Keratinocyte (primary cell): ENCODE measurements around the gene LRIT2. TPM values are rescaled to one million over a fixed set of nuclear protein-coding genes. Genes with fewer than 3 reads are reported as not detected.

Experiments
- DNase-seq: peaks from one replicate; pipeline ENCODE4 v3.0.0-alpha.2; 2011; ENCODE audit warnings: low read depth, missing footprints, low spot score
- FAIRE-seq: peaks from 2 replicates; lab custom pipeline; 2011; peaks lifted over from hg19 to GRCh38; lab: Jason Lieb, UNC
- H2AFZ ChIP-seq: 2 replicates; pipeline ENCODE4 v1.6.0; 2012; ENCODE audit warnings: low read length, control low read depth, inconsistent platforms; ENCODE audit not compliant: control insufficient read depth
- H3K27ac ChIP-seq: 2 replicates; pipeline ENCODE4 v1.5.1; 2011; ENCODE audit warnings: low read length; ENCODE audit not compliant: control insufficient read depth, insufficient read depth
- H3K27me3 ChIP-seq: 3 replicates; pipeline ENCODE4 v1.6.0; 2011; ENCODE audit warnings: low read length; ENCODE audit not compliant: control insufficient read depth, insufficient read depth; ENCODE audit errors: extremely low read depth
- H3K36me3 ChIP-seq, 2 experiments: 2 replicates in 1 of 2; 3 replicates in 1 of 2; pipeline ENCODE4 v1.5.1; 2011; ENCODE audit warnings: low read length in 2 of 2, mild to moderate bottlenecking in 1 of 2; ENCODE audit not compliant: control insufficient read depth in 2 of 2, insufficient read depth in 2 of 2; ENCODE audit errors: extremely low read depth in 1 of 2
- H3K4me1 ChIP-seq: 3 replicates; pipeline ENCODE4 v1.5.1; 2011; ENCODE audit warnings: low read length; ENCODE audit not compliant: control insufficient read depth, insufficient read depth; ENCODE audit errors: extremely low read depth
- H3K4me2 ChIP-seq: 3 replicates; pipeline ENCODE4 v1.6.0; 2011; ENCODE audit warnings: low read depth, low read length; ENCODE audit not compliant: control insufficient read depth, insufficient read depth; ENCODE audit errors: extremely low read depth
- H3K4me3 ChIP-seq, 3 experiments: fragments of 200-600 bp in 1 of 3; sonication (generic) in 1 of 3; 2 replicates in 2 of 3; 3 replicates in 1 of 3; pipeline ENCODE4 v1.5.1; 2011 to 2016; ENCODE audit warnings: low read length in 3 of 3, mild to moderate bottlenecking in 3 of 3, control low read depth in 2 of 3, inconsistent platforms in 1 of 3, low read depth in 1 of 3, mixed read lengths in 1 of 3, mixed run types in 1 of 3, moderate library complexity in 1 of 3; ENCODE audit not compliant: control insufficient read depth in 2 of 3, insufficient read depth in 2 of 3; ENCODE audit errors: extremely low read depth in 1 of 3
- H3K79me2 ChIP-seq: 2 replicates; pipeline ENCODE4 v1.6.0; 2012; ENCODE audit warnings: low read length; ENCODE audit not compliant: control insufficient read depth, insufficient read depth
- H3K9ac ChIP-seq: 3 replicates; pipeline ENCODE4 v1.6.0; 2011; ENCODE audit warnings: low read length; ENCODE audit not compliant: control insufficient read depth, insufficient read depth; ENCODE audit errors: extremely low read depth
- H3K9me1 ChIP-seq: 3 replicates; pipeline ENCODE4 v1.6.0; 2011; ENCODE audit warnings: low read length; ENCODE audit not compliant: control insufficient read depth, insufficient read depth; ENCODE audit errors: extremely low read depth
- H3K9me3 ChIP-seq: 2 replicates; pipeline ENCODE4 v1.5.1; 2012; ENCODE audit warnings: low read depth, low read length; ENCODE audit not compliant: control insufficient read depth
- H4K20me1 ChIP-seq: 3 replicates; pipeline ENCODE4 v1.6.0; 2011; ENCODE audit warnings: low read length; ENCODE audit not compliant: control insufficient read depth, insufficient read depth; ENCODE audit errors: extremely low read depth
- EZH2 ChIP-seq: IDR thresholded peaks from one replicate; pipeline ENCODE4 v1.6.1; 2012; ENCODE audit warnings: inconsistent platforms, mild to moderate bottlenecking, low read length, moderate library complexity
- dilution Hi-C: fragments of 300-500 bp; cut with MboI; formaldehyde crosslinking; loops from one replicate; pipeline ENCODE4 v1.7.0; 2020; ENCODE audit warnings: low sequenced_read_pairs; ENCODE audit not compliant: extremely low pct_ligation_motif_present
- polyA plus RNA-seq, 5 experiments: library from polyadenylated mRNA; depleted of rRNA in 3 of 5; stranded (reverse) in 3 of 5; stranded (forward) in 1 of 5; unstranded in 1 of 5; fragments of >200 nt; gene quantifications; 1 replicate in 1 of 5; 2 replicates in 3 of 5; 3 replicates in 1 of 5; pipeline versions ENCODE4 v1.2.1 to v1.2.3, GENCODE V29; 2011 to 2012; ENCODE audit warnings: missing spikeins in 2 of 5, low read depth in 1 of 5, low replicate concordance in 1 of 5
- TF ChIP-seq, protein P1 (sequence below), 3 experiments: IDR thresholded peaks in 1 of 3; conservative IDR thresholded peaks in 1 of 3; optimal IDR thresholded peaks in 1 of 3; 2 replicates in 2 of 3; 3 replicates in 1 of 3; pipeline versions ENCODE3 to v1.5.1; 2011; ENCODE audit warnings: low read length in 3 of 3, mild to moderate bottlenecking in 3 of 3, moderate library complexity in 2 of 3, control low read depth in 1 of 3, inconsistent platforms in 1 of 3; ENCODE audit not compliant: insufficient read depth in 2 of 3; ENCODE audit errors: extremely low read depth in 1 of 3

Gene LRIT2
- polyA plus RNA-seq, 1 donor (not counting 4 experiments of a cell fraction or from before 2014, with no cell fraction given) = not detected

DNA sequence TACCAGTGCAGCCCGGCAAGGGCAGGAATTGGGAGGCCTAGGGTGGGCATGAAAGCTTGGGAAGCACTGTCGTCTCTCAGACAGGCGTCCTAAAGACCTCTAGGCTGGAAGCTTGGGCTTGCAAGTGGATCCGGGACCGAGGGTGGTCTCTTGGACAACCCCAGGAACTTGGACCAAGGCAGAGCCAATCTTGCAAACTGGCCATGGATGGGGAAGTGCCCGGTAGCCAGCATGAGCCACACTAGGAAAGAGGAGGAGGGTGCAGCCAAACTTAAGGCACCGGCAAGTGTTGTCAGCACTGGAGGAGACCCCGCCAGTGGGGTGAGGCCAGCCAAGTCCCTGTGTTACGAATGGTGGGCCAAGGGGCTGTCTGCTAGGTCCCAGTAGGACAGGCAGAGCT is 8.5 kb downstream of the LRIT2 start:
- Histone ChIP-seq H3K4me2 (no peak overlapping the region), H3K9ac (no peak overlapping the region), H3K27ac (no peak overlapping the region), H4K20me1 (no peaks in the 10 kb centered on the region), H3K4me3 (no peak overlapping the region), H3K9me1 (no peaks in the 10 kb centered on the region), H2AFZ (no peak overlapping the region), H3K9me3 (no peaks in the 10 kb centered on the region), H3K79me2 (no peaks in the 10 kb centered on the region), H3K4me1 (no peaks in the 10 kb centered on the region), H3K36me3 (no peaks in the 10 kb centered on the region), H3K27me3 (no peaks in the 10 kb centered on the region)
- no peak for DNase-seq
- TF ChIP-seq, protein P1, sequence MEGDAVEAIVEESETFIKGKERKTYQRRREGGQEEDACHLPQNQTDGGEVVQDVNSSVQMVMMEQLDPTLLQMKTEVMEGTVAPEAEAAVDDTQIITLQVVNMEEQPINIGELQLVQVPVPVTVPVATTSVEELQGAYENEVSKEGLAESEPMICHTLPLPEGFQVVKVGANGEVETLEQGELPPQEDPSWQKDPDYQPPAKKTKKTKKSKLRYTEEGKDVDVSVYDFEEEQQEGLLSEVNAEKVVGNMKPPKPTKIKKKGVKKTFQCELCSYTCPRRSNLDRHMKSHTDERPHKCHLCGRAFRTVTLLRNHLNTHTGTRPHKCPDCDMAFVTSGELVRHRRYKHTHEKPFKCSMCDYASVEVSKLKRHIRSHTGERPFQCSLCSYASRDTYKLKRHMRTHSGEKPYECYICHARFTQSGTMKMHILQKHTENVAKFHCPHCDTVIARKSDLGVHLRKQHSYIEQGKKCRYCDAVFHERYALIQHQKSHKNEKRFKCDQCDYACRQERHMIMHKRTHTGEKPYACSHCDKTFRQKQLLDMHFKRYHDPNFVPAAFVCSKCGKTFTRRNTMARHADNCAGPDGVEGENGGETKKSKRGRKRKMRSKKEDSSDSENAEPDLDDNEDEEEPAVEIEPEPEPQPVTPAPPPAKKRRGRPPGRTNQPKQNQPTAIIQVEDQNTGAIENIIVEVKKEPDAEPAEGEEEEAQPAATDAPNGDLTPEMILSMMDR (optimal IDR thresholded peaks at IDR 0.05 in 1 of 3, IDR thresholded peaks at IDR 0.05 in 1 of 3, conservative IDR thresholded peaks at IDR 0.05 in 1 of 3; ENCODE audit: extremely low read depth in 1 of 3, insufficient read depth in 2 of 3, low read length in 3 of 3) = no peak
- no peak for TF ChIP-seq EZH2
- FAIRE-seq = no peak
- dilution Hi-C loops = no loop called here

DNA sequence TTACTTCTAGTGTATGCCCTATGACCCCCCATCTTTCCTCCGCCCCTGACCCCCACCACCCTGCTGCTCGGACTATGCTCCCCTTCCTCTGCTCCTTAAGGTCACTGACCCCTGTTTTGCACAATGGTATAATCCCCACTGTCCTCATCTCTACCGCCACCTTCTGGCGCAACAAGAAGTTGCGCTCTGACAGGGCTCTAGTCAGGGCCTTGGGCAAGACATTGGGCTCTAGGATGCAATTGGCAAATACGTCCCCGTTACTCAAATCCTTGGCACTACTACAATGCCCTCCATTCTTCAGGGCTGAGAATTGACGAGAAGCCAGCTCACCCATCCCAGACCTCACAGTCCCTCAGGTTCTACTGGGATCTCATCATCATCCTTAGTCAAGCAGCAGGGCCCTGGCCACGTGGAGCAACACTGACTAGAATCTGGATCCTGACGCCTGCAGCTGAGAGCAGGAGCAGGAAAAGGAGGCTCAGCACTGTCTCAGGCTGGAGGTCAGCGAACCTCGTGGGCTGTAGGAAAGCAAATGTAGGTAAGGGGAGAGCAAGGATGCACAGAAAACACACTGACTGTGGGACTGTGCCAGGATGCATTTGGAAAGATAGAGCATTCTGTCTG is 10.6 kb downstream of the LRIT2 start:
- no peak overlapping the region for H3K9ac ChIP-seq
- no peak for TF ChIP-seq EZH2
- TF ChIP-seq, protein P1 (optimal IDR thresholded peaks at IDR 0.05 in 1 of 3, IDR thresholded peaks at IDR 0.05 in 1 of 3, conservative IDR thresholded peaks at IDR 0.05 in 1 of 3; ENCODE audit: extremely low read depth in 1 of 3, insufficient read depth in 2 of 3, low read length in 3 of 3) = peak; percentile 59 to 73 (median 72)

More for the DNA sequence above, 10.6 kb downstream of the LRIT2 start:
- Histone ChIP-seq H3K27me3 (no peaks in the 10 kb centered on the region), H4K20me1 (no peaks in the 10 kb centered on the region), H3K4me1 (no peaks in the 10 kb centered on the region), H3K4me3 (no peak overlapping the region), H3K27ac (no peak overlapping the region), H3K36me3 (no peaks in the 10 kb centered on the region), H3K4me2 (no peak overlapping the region), H3K79me2 (no peaks in the 10 kb centered on the region), H2AFZ (no peak overlapping the region), H3K9me1 (no peaks in the 10 kb centered on the region), H3K9me3 (no peaks in the 10 kb centered on the region)
- DNase-seq (no peak), FAIRE-seq (no peak)
- dilution Hi-C loops = no loop called here
